K562 (cell line): ENCODE results near the gene PPP1R12B. TPM values are rescaled to one million over a fixed set of nuclear protein-coding genes. Genes with fewer than 3 reads are reported as not detected.

ENCODE experiments used
- ATAC-seq: fragments of 200-7000 bp; cut with Tn5 transposase; 3 replicates; pipeline ENCODE4 v1.9.1; 2020; ENCODE audit warnings: moderate library complexity
- BruUV-seq: library from RNA; stranded (reverse); fragments of 400-500 nt; replicated peaks from 2 replicates; lab custom pipeline; 2021; lab: Mats Ljungman, UMichigan
- CTCF ChIA-PET: fragments of 300-600 bp; formaldehyde crosslinking; extraction: SDS; loops from one replicate; lab custom pipeline; 2021; ENCODE audit warnings: low intra/inter-chr PET ratio; lab: Yijun Ruan, JAX
- POLR2A ChIA-PET: fragments of 300-600, 350-650 bp; sonication (Branson Sonifier 250); formaldehyde crosslinking; extraction: SDS; loops from one replicate; lab custom pipeline; 2021; ENCODE audit warnings: antibody characterized with exemption, inconsistent platforms; lab: Yijun Ruan, JAX
- DNase-seq, 4 experiments: peaks; one replicate each; pipeline versions ENCODE4 v3.0.0 to v3.0.0-alpha.2; 2011 to 2018; ENCODE audit warnings: low spot score in 3 of 4, mixed read lengths in 3 of 4; ENCODE audit errors: extremely low read depth in 1 of 4
- FAIRE-seq: peaks from 2 replicates; lab custom pipeline; 2011; peaks lifted over from hg19 to GRCh38; lab: Jason Lieb, UNC
- H2AFZ ChIP-seq: 2 replicates; pipeline ENCODE4 v1.6.0; 2011; ENCODE audit warnings: low read depth, low read length, control low read depth, inconsistent platforms
- H3K27ac ChIP-seq: fragments of 200-600 bp; 3 replicates; pipeline ENCODE4 v1.8.0; 2011; ENCODE audit warnings: low read depth, mild to moderate bottlenecking, control low read depth, inconsistent platforms, low read length, moderate library complexity, mixed read lengths; ENCODE audit errors: extremely low read depth
- H3K27me3 ChIP-seq, 2 experiments: fragments of 300-600 bp in 1 of 2; 2 replicates in 1 of 2; 3 replicates in 1 of 2; pipeline versions ENCODE4 v1.6.0 to v1.8.0; 2011; ENCODE audit warnings: inconsistent platforms in 2 of 2, low read length in 2 of 2, mild to moderate bottlenecking in 1 of 2, mixed read lengths in 1 of 2, moderate library complexity in 1 of 2; ENCODE audit not compliant: control insufficient read depth in 2 of 2, insufficient read depth in 2 of 2
- H3K36me3 ChIP-seq: fragments of 300-600 bp; 3 replicates; pipeline ENCODE4 v1.8.0; 2011; ENCODE audit warnings: mild to moderate bottlenecking, low read length, inconsistent platforms; ENCODE audit not compliant: control insufficient read depth, insufficient read depth
- H3K4me1 ChIP-seq, 2 experiments: fragments of 200-600 bp in 1 of 2; replicated peaks in 1 of 2; 2 replicates in 1 of 2; 3 replicates in 1 of 2; pipeline versions ENCODE4 v1.5.1 to v1.8.0; 2011; ENCODE audit warnings: inconsistent platforms in 2 of 2, low read length in 2 of 2, mild to moderate bottlenecking in 1 of 2, mixed read lengths in 1 of 2, moderate library complexity in 1 of 2; ENCODE audit not compliant: control insufficient read depth in 2 of 2, insufficient read depth in 2 of 2
- H3K4me2 ChIP-seq: 2 replicates; pipeline ENCODE4 v1.6.1; 2011; ENCODE audit warnings: low read length, control low read depth, inconsistent platforms, mixed read lengths; ENCODE audit not compliant: insufficient read depth
- H3K4me3 ChIP-seq: fragments of 200-600 bp; sonication (generic), shearing (Covaris generic); 2 replicates; pipeline ENCODE4 v1.5.1; 2016; ENCODE audit warnings: control low read depth, inconsistent platforms
- H3K79me2 ChIP-seq: fragments of 200-600 bp; 3 replicates; pipeline ENCODE4 v1.8.0; 2011; ENCODE audit warnings: low read length, inconsistent platforms; ENCODE audit not compliant: control insufficient read depth, insufficient read depth
- H3K9ac ChIP-seq, 2 experiments: 2 replicates each; pipeline versions ENCODE4 v1.6.0 to v1.6.1; 2011; ENCODE audit warnings: low read depth in 2 of 2, low read length in 2 of 2, control low read depth in 1 of 2, inconsistent platforms in 1 of 2, mild to moderate bottlenecking in 1 of 2, mixed read lengths in 1 of 2; ENCODE audit not compliant: insufficient read depth in 1 of 2
- H3K9me1 ChIP-seq: one replicate; pipeline ENCODE4 v1.6.0; 2011; ENCODE audit warnings: inconsistent platforms, mild to moderate bottlenecking, low read length, moderate library complexity; ENCODE audit not compliant: control insufficient read depth, insufficient read depth
- H3K9me3 ChIP-seq: replicated peaks from 2 replicates; pipeline ENCODE4 v1.5.1; 2011; ENCODE audit warnings: low read depth, low read length, inconsistent platforms; ENCODE audit not compliant: control insufficient read depth, insufficient read depth
- H4K20me1 ChIP-seq: replicated peaks from 2 replicates; pipeline ENCODE4 v1.6.1; 2011; ENCODE audit warnings: low read length, inconsistent platforms, mixed read lengths; ENCODE audit not compliant: control insufficient read depth, insufficient read depth
- FOXP1 ChIP-seq: sonication (generic); formaldehyde crosslinking; IDR thresholded peaks from 2 replicates; pipeline ENCODE4 v1.8.0; 2022; ENCODE audit warnings: mild to moderate bottlenecking, missing genetic modification reagents
- IRF2 ChIP-seq: sonication (generic); formaldehyde crosslinking; IDR thresholded peaks from 2 replicates; pipeline ENCODE4 v1.8.1; 2022; ENCODE audit warnings: mild to moderate bottlenecking, missing genetic modification reagents
- NCOR1 ChIP-seq: fragments of 450-650 bp; IDR thresholded peaks from 2 replicates; pipeline ENCODE4 v1.6.1; 2016; ENCODE audit warnings: mild to moderate bottlenecking, moderate library complexity
- POLR2AphosphoS5 ChIP-seq: IDR thresholded peaks from 2 replicates; pipeline ENCODE4 v1.6.1; 2011; ENCODE audit warnings: mild to moderate bottlenecking, low read depth, low read length, moderate library complexity; ENCODE audit not compliant: control insufficient read depth, insufficient read depth
- PPARD ChIP-seq: fragments of 250-450 bp; sonication (Bioruptor Pico); IDR thresholded peaks from 2 replicates; pipeline ENCODE4 v1.8.0; 2022; ENCODE audit warnings: inconsistent platforms, mild to moderate bottlenecking, moderate library complexity
- TCF7L2 ChIP-seq: fragments of 150-350 bp; IDR thresholded peaks from 2 replicates; pipeline ENCODE4 v1.6.1; 2016; ENCODE audit warnings: low read depth, mild to moderate bottlenecking, low read length, moderate library complexity
- ZNF57 ChIP-seq: fragments of 450-650 bp; formaldehyde crosslinking; IDR thresholded peaks from 2 replicates; pipeline ENCODE4 v1.4.0; 2020; ENCODE audit warnings: mild to moderate bottlenecking, moderate library complexity
- ZNF644 ChIP-seq: fragments of 200-800 bp; sonication (Bioruptor generic); IDR thresholded peaks from 2 replicates; pipeline ENCODE4 v1.6.1; 2016; ENCODE audit warnings: low read depth, missing genetic modification characterization, missing compliant biosample characterization
- WGBS: fragments of 100-300 bp; shearing (Covaris generic); methylation state at CpG from one replicate; pipeline ENCODE4 v1.1.6; 2016; ENCODE audit warnings: low coverage, mixed read lengths; ENCODE audit not compliant: insufficient coverage; ENCODE audit errors: missing lambda C conversion rate; 5-methylcytosine and 5-hydroxymethylcytosine counted together
- in situ Hi-C: fragments of 300-500 bp; cut with MboI; formaldehyde crosslinking; loops from 4 replicates; pipeline ENCODE4 v1.15.0; 2018; ENCODE audit warnings: inconsistent platforms, mixed read lengths
- intact Hi-C: fragments of 100-400 bp; cut with micrococcal nuclease; formaldehyde crosslinking; loops from 2 replicates; pipeline ENCODE4 v1.14.2; 2022
- polyA plus RNA-seq, 8 experiments: library from polyadenylated mRNA; depleted of rRNA in 4 of 8; stranded (reverse) in 5 of 8; unstranded in 3 of 8; fragments of >200 nt; fragmentation: Nextera tagmentation in 2 of 8; fragmentation: Illumina TruSeq in 1 of 8; extraction: Ambion mirVana in 2 of 8; extraction: Trizol in 1 of 8; gene quantifications; 2 replicates each; pipeline versions ENCODE4 v1.2.1 to v1.2.3, GENCODE V29; 2011 to 2014; ENCODE audit warnings: inconsistent platforms in 1 of 8, missing spikeins in 1 of 8
- total RNA-seq, 7 experiments: library from RNA; depleted of rRNA in 6 of 7; stranded (reverse); fragments of >200 nt in 6 of 7; fragmentation: Illumina TruSeq in 2 of 7; extraction: Trizol in 2 of 7; gene quantifications; 2 replicates each; pipeline versions ENCODE4 v1.2.1 to v1.2.3, GENCODE V29; 2011 to 2021; ENCODE audit warnings: low replicate concordance in 1 of 7

PPP1R12B gene
- total and polyA plus RNA-seq, 9 of the 15 experiments (the other 6 are each of a cell fraction or from before 2014, with no cell fraction given): 0.73 to 16.9 (median 13.6) TPM

GRCh38 chr1:202317941-202318925 lies 30.3 kb upstream of the PPP1R12B start:
- Histone ChIP-seq H3K4me2 (no peak overlapping the region), H3K9me3 (no peaks in the 10 kb centered on the region), H3K4me3 (no peak overlapping the region), H3K9ac (peak overlapping the region in 1 of 2 experiments; percentile 11; a peak in 1 of 4 replicates), H3K27me3 (peaks cover 18 to 40% of the 10 kb centered on the region in 2 experiments), H3K36me3 (no peaks in the 10 kb centered on the region)
- in situ Hi-C loops: loop anchor here (25.0 kb wide), 1 partner anchor 106 kb away; no protein-coding TSS in a partner anchor
- POLR2A ChIA-PET: interaction anchor here (0.6 to 1.2 kb wide), 4 partner anchors 10 to 21 kb away, joined by 3 to 5 read pairs (median 4); no protein-coding TSS in a partner anchor
- TF ChIP-seq FOXP1: no peak
- no peak for TF ChIP-seq TCF7L2
- TF ChIP-seq PPARD (CRISPR knock-in tag): no peak
- TF ChIP-seq POLR2AphosphoS5: no peak
- TF ChIP-seq ZNF644: no peak
- no peak for TF ChIP-seq ZNF57 (CRISPR knock-in tag)
- no peak for TF ChIP-seq NCOR1
- TF ChIP-seq IRF2 (CRISPR knock-in tag): no peak
- TF ChIP-seq, all 486 proteins: peak for 0
- peaks cover 0 to 12% of the 10 kb centered on the region in 2 experiments; a peak in 1 of 5 replicates for H3K4me1 ChIP-seq
- FAIRE-seq: no peak
- WGBS: 41% methylated on average over 51 of the region's 52 CpGs
- no TSS peak for BruUV-seq
- ATAC-seq: no peak; the same call in 2 of the 3 replicates
- DNase-seq: no peak
- H4K20me1 ChIP-seq: no peaks in the 10 kb centered on the region
- H2AFZ ChIP-seq: 0 out of 2 replicates have a peak overlapping the region, but pooled peaks have one; percentile 12
- H3K79me2 ChIP-seq: no peaks in the 10 kb centered on the region
- no peak overlapping the region for H3K27ac ChIP-seq
- CTCF ChIA-PET: no interaction called here
- H3K9me1 ChIP-seq: no peaks in the 10 kb centered on the region
- intact Hi-C loops: loop anchor here (5.0 kb wide), 1 partner anchor 399 kb away; no protein-coding TSS in a partner anchor
